ENCODE results near the gene NUP62.

GRCh38 chr19:49860336-49861102 is 68.8 kb downstream of the NUP62 start:
- TF ChIP-seq POLR2AphosphoS5 (IDR thresholded peaks at IDR 0.05; ENCODE audit: low read depth, low read length) (no peak), POLR2A (IDR thresholded peaks at IDR 0.05; ENCODE audit: low read depth, low read length) (no peak), TAF1 (IDR thresholded peaks at IDR 0.05; ENCODE audit: borderline replicate concordance, low read depth, low read length) (no peak)
